ENCODE results near the gene DUSP14. TPM values are rescaled to one million over a fixed set of nuclear protein-coding genes. Genes with fewer than 3 reads are reported as not detected.

DUSP14 gene
- total and polyA plus RNA-seq, 10 donors = 2.6 to 16.3 (median 3.8) TPM

GRCh38 chr17:37470181-37470580 lies 19.5 kb upstream of the DUSP14 start:
- no peak for DNase-seq
- TF ChIP-seq POLR2AphosphoS5 (IDR thresholded peaks at IDR 0.05) = no peak
- TF ChIP-seq CTCF (IDR thresholded peaks at IDR 0.05 in 8 of 11, conservative IDR thresholded peaks at IDR 0.05 in 3 of 11) = no peak
- TF ChIP-seq POLR2A (IDR thresholded peaks at IDR 0.05) = no peak
- no peaks in the 10 kb centered on the region for H3K27me3 ChIP-seq (replicated peaks in 1 of 7)
- no peaks in the 10 kb centered on the region for H3K4me1 ChIP-seq
- H3K9me3 ChIP-seq = no peaks in the 10 kb centered on the region
- no peak overlapping the region for H3K27ac ChIP-seq
- 65 to 71% (median 65%) methylated on average over 7 of the region's 7 CpGs for WGBS, 5 donors
- intact Hi-C loops (cut with DNase I; ENCODE audit: low total_unique reads) = no loop called here
- H3K36me3 ChIP-seq = peaks cover 0 to 100% (median 89%) of the 10 kb centered on the region in 6 donors
- no peak overlapping the region for H3K4me3 ChIP-seq

- 63 to 85% (median 70%) methylated on average over 1 of the region's 1 CpG for WGBS, 5 donors
- intact Hi-C loops (cut with DNase I; ENCODE audit: low total_unique reads) = no loop called here
- H3K27me3 ChIP-seq (replicated peaks in 1 of 7) = no peaks in the 10 kb centered on the region
- TF ChIP-seq CTCF (IDR thresholded peaks at IDR 0.05 in 8 of 11, conservative IDR thresholded peaks at IDR 0.05 in 3 of 11) (no peak), POLR2AphosphoS5 (IDR thresholded peaks at IDR 0.05) (no peak), POLR2A (IDR thresholded peaks at IDR 0.05) (no peak)
- no peak overlapping the region for H3K27ac ChIP-seq
- no peaks in the 10 kb centered on the region for H3K4me1 ChIP-seq
- peaks cover 0 to 99% (median 83%) of the 10 kb centered on the region in 6 donors for H3K36me3 ChIP-seq
- no peak for DNase-seq
- no peaks in the 10 kb centered on the region for H3K9me3 ChIP-seq
- no peak overlapping the region for H3K4me3 ChIP-seq
These were observed 13.8 kb upstream of the DUSP14 start for GRCh38 chr17:37475731-37476420.

- H3K27ac ChIP-seq = no peak overlapping the region
- intact Hi-C loops (cut with DNase I; ENCODE audit: low total_unique reads) = no loop called here
- H3K36me3 ChIP-seq = peaks cover 0 to 92% (median 76%) of the 10 kb centered on the region in 6 donors
These were observed 13.1 kb upstream of the DUSP14 start for GRCh38 chr17:37476431-37477120.

More at GRCh38 chr17:37476431-37477120, 13.1 kb upstream of the DUSP14 start:
- H3K4me1 ChIP-seq = no peaks in the 10 kb centered on the region
- H3K9me3 ChIP-seq = no peaks in the 10 kb centered on the region
- TF ChIP-seq POLR2AphosphoS5 (IDR thresholded peaks at IDR 0.05) (no peak), CTCF (IDR thresholded peaks at IDR 0.05 in 8 of 11, conservative IDR thresholded peaks at IDR 0.05 in 3 of 11) (no peak), POLR2A (IDR thresholded peaks at IDR 0.05) (no peak)
- no peak overlapping the region for H3K4me3 ChIP-seq
- DNase-seq = no peak
- no peaks in the 10 kb centered on the region for H3K27me3 ChIP-seq (replicated peaks in 1 of 7)
- WGBS, 5 donors = 84 to 96% (median 92%) methylated on average over 4 of the region's 4 CpGs

All from spleen (tissue), 11 donors.